Neural progenitor cell (in vitro differentiated cells): ENCODE measurements around the gene GRID1.

Source experiments
- EZH2phosphoT487 ChIP-seq: fragments of 200-600 bp; sonication (generic); IDR thresholded peaks from 2 replicates; pipeline ENCODE4 v1.6.1; 2017; ENCODE audit warnings: antibody characterized with exemption
- TF ChIP-seq, protein P1 (sequence below): fragments of 200-600 bp; sonication (generic); IDR thresholded peaks from 2 replicates; pipeline ENCODE4 v1.5.1; 2017; ENCODE audit warnings: antibody characterized with exemption, mild to moderate bottlenecking

DNA sequence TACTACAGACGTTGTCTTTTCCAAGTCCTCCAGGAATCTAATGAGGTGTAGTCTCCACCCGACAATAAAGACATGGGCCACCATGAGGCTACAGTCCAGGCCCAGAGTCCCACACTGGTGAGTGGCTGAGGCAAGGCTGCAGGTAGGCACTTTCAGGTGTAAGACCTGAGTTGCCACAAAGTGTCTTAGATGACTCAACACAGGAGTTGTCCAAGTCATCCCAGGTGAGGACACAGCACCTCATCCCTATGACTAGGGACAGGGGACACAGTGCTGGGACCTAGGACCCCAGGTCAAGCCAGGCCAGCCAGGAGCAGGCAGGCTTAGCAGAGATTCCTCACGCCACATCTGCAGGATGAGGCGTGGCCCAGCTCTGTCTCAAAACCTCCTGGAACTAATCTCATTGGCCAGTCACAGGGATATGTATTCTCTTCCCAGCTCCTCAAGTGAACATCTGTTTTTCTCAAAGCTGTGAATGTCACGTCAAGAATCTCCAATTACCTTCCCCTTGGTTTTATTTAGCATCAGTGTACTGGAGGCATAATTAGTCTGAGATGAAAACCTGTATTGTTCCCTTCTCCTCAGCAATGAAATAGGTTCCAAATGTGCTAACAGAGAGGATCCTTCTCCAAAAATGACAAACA lies 254.6 kb downstream of the GRID1 start:
- TF ChIP-seq, protein P1, sequence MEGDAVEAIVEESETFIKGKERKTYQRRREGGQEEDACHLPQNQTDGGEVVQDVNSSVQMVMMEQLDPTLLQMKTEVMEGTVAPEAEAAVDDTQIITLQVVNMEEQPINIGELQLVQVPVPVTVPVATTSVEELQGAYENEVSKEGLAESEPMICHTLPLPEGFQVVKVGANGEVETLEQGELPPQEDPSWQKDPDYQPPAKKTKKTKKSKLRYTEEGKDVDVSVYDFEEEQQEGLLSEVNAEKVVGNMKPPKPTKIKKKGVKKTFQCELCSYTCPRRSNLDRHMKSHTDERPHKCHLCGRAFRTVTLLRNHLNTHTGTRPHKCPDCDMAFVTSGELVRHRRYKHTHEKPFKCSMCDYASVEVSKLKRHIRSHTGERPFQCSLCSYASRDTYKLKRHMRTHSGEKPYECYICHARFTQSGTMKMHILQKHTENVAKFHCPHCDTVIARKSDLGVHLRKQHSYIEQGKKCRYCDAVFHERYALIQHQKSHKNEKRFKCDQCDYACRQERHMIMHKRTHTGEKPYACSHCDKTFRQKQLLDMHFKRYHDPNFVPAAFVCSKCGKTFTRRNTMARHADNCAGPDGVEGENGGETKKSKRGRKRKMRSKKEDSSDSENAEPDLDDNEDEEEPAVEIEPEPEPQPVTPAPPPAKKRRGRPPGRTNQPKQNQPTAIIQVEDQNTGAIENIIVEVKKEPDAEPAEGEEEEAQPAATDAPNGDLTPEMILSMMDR: no peak
- no peak for TF ChIP-seq EZH2phosphoT487
